GM23338 (cell line): ENCODE data around the gene CMIP.

Experiments
- EZH2 ChIP-seq: fragments of 200-600 bp; sonication (generic); IDR thresholded peaks from one replicate; pipeline ENCODE4 v1.8.0; 2017; ENCODE audit warnings: antibody characterized with exemption, mild to moderate bottlenecking, low read depth; ENCODE audit not compliant: unreplicated experiment
- EZH2phosphoT487 ChIP-seq: fragments of 200-600 bp; sonication (generic); IDR thresholded peaks from one replicate; pipeline ENCODE4 v1.8.1; 2018; ENCODE audit warnings: antibody characterized with exemption; ENCODE audit not compliant: unreplicated experiment
- POLR2AphosphoS5 ChIP-seq: IDR thresholded peaks from 2 replicates; pipeline ENCODE4 v1.6.1; 2016; ENCODE audit warnings: antibody characterized with exemption, low read depth
- TF ChIP-seq, protein P1 (sequence below), 2 experiments: fragments of 200-600 bp in 1 of 2; sonication (generic) in 1 of 2; conservative IDR thresholded peaks; 2 replicates each; pipeline versions ENCODE4 v1.5.1 to v1.6.1; 2016 to 2017; ENCODE audit warnings: antibody characterized with exemption in 2 of 2, low read depth in 2 of 2, mild to moderate bottlenecking in 2 of 2, moderate library complexity in 1 of 2

DNA sequence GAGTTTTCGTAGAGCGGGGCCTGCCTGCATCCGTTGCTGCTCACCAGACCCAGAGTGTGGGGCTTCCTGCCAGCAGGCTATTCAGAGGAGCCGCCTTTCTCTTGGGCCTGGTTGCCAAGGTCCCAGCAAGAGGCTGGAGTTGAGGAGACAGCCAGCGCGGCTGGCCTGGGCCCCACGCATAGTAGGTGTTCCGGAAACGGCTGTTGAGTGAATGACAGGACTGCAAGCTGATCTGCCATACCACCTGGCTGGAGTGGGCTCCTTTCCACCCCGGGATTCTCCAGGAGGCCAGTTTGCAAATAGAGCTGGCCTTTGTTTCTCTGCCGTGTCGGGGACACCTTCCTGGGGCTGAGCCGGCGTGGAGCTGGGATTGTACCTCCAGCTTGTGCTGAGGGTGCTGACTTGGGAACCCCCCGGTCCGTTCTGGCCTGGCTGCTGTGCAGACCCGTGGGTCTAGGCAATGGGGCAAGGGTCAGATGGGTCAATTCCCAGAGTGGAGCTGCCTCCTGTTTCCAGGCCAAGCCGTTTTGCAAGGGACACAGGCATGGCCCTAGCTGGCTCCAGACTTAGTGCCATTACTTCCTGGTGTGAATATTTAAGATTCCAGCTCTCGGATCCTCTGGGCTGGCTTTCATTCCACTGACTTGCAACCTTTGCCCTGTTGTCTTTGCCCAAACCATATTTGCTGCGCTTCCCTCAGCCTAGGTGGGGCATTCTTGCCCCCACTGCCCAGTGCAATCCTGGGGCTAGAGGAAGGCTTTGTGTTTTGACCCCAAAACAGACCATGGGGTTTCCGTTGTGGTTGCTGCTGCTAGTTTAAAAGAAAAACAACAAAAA is 68.8 kb downstream of the CMIP start:
- no peak for TF ChIP-seq POLR2AphosphoS5
- TF ChIP-seq EZH2phosphoT487, result no peak
- TF ChIP-seq EZH2, result no peak
- TF ChIP-seq, protein P1, sequence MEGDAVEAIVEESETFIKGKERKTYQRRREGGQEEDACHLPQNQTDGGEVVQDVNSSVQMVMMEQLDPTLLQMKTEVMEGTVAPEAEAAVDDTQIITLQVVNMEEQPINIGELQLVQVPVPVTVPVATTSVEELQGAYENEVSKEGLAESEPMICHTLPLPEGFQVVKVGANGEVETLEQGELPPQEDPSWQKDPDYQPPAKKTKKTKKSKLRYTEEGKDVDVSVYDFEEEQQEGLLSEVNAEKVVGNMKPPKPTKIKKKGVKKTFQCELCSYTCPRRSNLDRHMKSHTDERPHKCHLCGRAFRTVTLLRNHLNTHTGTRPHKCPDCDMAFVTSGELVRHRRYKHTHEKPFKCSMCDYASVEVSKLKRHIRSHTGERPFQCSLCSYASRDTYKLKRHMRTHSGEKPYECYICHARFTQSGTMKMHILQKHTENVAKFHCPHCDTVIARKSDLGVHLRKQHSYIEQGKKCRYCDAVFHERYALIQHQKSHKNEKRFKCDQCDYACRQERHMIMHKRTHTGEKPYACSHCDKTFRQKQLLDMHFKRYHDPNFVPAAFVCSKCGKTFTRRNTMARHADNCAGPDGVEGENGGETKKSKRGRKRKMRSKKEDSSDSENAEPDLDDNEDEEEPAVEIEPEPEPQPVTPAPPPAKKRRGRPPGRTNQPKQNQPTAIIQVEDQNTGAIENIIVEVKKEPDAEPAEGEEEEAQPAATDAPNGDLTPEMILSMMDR (conservative IDR thresholded peaks at IDR 0.05; ENCODE audit: low read depth in 2 of 2), result no peak
